ENCODE results near the gene LDLRAD4.
"Not testable (repeated sequence)": the region's sequence is repeated elsewhere in the genome, so short reads cannot be mapped to it uniquely, and the experiment has no call there.

The LDLRAD4 gene

DNA sequence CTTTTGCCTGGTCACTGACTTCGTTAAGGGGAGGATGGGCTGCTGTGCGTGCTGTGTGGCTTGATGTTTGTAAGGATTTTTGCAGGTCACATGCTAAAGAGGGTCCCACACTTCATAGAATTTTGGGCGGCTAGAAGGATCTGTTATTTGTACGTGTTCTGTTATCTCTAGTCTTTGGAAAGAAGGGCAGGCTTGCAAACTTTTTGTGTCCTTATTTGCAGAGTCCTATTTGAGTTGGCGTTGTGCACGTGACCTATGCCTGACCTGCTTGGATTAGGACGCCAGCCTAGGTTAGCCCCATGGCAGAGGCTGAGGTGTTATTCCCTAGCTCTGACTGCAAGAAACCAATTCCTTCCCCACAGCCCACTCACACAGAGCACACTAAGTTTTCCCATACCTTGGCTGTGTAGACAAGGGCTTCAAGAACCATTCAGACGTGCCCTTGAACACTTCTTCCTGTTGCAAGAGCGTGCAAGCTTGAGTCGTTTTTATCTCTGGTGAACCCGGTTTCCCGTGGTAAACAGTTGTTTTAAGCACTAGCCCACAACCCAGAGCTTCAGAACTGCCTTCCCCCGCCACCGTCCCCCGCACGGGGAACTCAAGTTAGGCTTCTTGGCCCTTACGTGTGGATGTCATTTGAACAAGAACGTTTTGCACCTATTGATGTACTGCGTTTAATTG, 94.6 kb downstream of the LDLRAD4 start:
- peak in 1 of 2 donors; percentile 18 for DNase-seq

DNA sequence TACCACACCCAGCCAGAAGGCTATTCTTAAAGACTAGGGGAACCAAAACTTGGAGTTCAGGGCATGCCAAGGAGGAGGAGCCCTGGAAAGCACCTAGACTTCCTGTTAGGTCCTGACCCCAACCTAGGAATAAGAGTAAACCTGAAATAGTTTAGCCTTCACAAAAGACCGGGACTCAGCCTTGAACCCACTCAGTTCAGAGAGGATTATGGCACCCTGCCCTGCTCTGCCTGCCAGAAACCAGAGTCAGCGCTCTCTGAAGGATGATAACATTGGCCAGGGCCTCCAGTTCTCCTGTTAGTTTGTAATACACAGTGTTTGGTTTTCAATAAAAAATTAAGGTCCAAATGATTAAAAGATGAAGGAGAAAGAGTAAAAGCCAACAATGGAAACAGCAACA, 96.4 kb downstream of the LDLRAD4 start:
- DNase-seq = no peak

DNA sequence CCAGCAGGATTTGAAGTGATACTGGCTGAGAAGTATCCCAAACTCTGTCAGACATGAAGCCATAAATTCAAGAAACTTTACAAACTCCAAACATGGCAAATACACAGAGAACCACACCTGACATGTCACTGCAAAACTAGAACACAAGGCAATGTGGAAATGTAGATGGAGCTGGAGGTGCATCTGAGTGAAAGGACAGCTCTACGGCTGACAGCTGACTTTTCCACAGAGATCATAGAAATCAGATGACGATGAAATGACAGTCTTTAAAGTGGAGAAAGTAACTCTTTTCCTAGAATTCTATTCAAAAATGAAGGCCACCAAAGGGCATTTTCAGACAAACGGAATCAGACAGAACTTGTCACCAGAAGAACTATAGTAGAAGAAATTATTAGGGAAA, 97.5 kb downstream of the LDLRAD4 start:
- no peak for DNase-seq

DNA sequence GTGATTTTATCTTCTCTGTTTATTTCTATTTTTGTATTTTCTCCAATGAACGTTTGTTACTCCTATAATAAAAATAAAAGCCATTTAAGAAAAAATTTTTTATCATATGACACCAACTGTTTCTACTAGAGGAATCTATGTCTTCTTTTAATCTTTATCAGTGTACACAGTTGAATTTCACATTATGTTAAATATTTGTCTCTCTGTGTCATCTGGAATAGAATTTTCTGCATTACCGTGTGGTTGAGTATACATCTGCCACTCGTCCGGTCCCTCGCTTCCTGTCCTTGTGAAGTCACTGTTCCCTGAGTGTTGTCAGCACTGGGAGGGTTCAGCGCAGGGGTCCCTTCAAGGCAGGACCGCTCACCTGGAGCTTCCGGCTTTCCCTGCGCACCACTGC, 99.2 kb downstream of the LDLRAD4 start:
- no peak for DNase-seq

DNA sequence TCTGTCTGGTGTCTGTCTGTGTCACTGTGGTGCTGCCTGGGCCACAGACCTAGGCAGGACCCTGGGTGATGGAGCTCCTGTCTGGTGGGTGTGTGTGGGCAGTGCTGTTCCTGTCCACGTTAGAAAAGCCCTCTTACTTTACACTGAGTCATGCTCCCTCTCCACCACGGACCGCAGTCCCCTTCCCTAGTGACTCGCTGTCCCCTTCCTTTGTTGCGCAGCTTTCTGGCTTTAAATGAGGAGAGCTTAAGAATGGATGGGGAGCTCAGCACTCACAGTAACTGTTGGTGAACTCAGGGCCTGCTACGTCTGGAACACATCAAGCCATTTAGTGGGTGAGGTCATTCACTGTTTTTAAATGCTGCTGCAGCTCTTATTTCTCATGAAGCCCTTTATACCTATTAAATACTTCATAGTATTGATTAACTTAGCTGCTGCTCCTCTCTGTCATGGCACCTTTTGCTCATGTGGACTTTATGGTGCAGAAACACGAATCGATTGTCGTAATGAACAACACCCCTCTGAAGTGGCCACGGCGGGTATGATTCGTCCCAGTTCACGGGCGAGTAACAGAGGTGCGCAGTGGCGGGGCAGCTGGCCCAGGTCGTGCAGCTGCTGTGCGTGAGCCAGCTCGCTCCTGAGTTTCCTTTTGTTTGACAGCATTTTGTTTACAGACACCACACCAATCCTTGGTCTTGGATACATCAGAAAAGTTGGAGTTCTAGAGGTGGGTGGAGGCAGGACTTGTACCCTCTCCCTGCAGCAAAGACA, 100.4 kb downstream of the LDLRAD4 start:
- DNase-seq = no peak

DNA sequence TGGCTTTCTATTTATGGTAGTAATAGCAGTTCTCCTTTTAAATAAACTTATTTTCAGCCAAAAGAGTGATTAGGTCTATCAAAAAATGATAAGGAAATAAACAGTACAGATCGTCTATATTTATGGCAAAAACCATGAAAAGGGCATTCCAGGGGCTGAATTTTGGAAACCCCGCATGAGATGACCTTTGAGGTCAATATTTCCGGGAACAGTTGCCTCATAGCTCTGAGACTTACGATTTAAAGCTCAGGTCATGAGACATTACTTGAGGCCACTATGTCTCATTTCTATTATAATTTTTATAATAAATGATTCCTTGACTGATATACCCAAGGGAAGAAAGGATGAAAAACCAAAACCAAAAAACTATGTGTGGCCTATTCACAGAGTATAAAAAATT, 101.1 kb downstream of the LDLRAD4 start:
- DNase-seq = no peak

DNA sequence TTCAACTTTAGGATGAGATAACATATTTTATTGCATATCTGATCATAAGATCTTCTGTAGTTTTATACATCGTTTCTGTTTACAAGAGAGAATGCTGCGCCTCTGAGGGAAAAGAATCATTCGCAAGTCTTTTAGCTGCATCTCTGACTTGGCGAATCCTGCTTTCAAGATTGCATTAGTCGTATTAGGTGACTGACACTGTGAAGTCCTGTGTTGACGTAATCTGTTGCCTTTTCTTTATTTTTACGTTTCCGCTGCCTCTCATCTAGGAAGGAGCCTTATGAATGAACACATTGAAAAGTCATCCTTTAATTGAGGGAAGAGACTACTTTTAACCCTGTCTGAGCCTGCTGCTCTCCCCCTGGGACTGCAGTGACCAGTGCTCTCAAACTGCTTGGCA, 101.5 kb downstream of the LDLRAD4 start:
- DNase-seq = no peak

DNA sequence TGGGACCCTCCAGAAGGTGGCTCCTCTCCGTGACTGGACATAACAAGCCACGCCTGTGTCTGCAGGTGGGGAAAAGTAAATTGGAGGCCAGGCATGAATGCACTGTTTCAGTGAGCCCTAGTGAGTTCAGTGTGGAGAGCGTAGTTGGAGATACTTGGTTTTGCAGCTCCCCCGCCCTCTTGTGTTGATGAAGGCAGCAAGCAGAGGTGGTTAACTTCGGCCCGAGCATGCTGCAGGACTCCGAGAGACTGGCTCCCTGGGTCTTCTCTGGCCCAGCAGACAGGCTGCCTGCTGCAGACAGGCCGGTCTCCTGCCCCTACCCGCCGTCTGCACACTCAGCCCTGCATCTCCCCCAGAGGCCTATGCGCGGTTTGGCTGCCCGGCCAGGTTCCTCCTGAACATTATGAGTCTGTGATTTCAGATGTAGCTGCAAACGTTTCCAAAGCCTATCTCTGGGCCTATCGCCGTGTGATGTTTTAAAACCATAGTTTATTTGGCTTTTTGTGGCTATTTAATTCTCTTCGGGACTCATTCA, 102.4 kb downstream of the LDLRAD4 start:
- DNase-seq = no peak

DNA sequence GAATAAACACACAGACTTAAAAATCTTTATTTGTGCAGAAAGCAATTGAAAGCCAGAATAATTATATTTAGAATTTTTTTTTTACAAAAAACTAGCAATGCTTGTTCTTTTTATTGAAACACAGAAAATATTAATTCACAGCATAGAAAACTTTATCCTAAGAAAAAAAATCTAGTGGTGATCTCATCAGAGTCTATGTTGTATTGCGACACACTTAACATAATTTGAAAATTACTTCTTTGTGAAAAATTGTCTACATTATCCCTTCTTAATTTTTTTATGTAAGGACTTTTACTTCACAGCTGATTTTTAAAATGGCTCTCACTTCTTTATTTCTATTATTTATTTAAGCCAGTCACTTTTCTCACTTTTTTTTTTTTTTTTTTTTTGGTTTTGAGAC, 103.4 kb downstream of the LDLRAD4 start:
- DNase-seq = no peak

DNA sequence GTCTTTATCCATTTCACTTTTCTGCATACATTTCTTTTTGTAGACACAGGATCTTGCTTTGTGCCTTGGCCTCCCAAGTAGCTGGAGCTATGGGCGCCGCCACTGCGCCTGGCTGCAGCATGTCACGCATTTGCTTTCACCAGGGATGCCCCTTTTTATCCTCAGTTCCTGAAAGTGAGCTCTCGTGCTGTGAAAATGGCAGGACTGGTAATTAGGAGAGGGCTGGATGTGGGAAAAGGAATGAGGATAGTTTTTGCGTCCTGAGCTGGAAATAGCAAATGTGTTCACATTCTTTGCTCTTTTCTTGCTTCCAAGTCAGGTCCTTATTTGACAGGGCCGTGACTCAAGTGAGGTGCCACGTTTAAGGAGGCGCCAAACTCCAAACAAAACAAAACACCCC, 104.6 kb downstream of the LDLRAD4 start:
- DNase-seq = no peak

DNA sequence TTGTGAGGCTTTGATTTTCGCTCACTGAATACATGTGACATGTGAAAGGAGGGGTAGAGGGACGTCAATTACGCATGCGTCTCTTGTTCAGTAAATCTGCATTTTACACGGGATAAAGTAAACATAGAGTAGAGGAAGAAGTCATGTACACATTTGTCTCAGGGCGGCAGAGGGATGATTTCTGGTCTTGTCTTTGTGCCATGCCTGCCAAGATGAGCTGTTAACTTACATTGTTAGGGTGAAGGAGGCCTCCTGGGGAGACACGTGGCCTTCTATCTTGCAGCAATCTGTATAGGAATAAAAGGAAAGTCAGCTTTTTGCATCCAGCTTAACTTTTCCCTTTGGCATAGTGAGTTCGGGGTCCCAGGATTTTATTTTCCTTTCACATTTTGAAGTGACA, 106.3 kb downstream of the LDLRAD4 start:
- DNase-seq = no peak

DNA sequence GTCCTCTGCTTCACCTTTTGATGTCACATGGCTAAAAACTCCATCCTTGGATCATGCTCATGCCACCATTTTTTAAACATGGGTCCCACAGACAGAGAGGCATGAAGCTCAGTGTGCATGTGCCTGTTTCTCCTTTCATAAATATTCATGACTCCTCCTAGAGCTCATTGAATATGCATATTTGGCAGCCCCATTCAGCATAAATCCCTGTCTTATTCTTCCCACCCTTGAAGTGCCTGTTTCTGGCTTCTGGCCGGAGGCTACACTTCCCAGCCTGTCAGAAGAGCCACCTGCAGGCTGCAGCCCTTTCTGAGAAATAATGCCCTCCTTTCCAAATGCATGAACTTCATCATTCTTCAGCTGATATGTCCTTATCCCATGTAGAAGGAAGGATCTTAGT, 109.7 kb downstream of the LDLRAD4 start:
- DNase-seq = no peak

DNA sequence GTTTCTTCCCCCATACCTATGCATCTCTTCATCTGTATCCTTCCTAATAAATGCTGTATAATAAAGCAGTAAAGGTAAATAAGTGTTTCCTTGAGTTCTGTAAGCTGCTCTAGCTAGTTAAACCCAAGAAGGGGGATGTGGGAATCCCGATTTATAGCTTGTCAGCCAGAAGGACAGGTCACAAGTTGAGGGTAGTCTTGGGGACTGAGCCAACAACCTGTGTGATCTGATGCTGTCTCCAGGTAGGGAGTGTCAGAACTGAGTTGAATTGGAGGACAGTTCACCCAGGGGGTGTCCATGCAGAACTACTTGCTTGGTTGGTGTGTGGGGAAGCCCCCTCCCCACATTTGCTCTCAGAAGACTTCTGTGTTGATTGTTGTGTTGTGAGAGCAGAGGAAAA, 112.4 kb downstream of the LDLRAD4 start:
- no peak for DNase-seq

DNA sequence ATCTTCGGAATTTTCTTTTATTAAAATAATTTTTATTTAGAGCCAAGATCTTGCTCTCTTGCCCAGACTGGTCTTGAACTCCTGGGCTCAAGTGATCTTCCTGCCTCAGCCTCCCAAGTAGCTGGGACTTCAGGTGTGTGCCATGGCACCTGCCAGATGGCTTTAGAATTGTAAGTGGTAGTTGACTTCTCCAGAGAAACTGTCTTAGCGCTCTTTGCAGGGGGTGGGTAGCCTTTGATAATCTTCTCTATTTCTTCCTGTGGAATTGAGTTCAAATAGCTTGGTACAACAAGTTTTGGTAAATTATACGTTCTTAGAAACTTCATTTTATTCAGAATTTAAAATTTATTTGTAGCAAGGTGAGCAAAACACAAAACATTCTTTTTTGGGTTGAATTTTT, 113.3 kb downstream of the LDLRAD4 start:
- no peak for DNase-seq

DNA sequence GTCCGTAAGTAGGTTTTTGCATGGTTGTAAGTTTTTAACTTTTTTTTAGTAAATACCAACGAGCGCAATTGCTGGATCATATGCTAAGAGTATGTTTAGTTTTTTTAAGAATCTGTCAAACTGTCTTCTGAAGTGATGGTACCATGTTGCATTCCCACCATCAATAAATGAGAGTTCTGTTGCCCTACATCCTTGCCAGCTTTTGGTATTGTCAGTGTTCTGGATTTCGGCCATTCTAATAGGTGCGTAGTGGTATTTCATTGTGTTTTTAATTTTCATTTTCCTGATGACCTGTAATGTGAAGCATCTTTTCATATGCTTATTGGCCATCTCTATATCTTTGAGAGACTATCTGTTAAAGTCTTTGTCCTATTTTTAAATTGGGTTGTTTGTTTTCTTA, 114.3 kb downstream of the LDLRAD4 start:
- no peak for DNase-seq

DNA sequence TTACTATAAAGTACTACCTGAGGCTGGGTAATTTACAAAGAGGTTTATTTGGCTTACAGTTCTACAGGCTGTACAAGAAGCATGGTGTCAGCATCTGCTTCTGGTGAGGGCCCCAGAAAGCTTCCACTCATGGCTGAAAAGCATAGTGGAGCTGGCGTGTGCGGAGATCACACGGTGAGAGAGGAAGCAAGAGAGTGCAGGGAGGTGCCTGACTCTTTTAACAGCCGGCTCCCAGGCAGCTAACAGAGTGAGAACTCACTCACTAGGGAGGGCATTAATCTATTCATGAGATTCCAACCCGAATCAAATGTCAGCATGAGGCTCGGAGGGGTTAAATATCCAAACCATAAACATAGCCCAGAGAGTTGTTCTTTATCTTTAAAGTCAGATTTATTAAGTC, 117.3 kb downstream of the LDLRAD4 start:
- no peak for DNase-seq

DNA sequence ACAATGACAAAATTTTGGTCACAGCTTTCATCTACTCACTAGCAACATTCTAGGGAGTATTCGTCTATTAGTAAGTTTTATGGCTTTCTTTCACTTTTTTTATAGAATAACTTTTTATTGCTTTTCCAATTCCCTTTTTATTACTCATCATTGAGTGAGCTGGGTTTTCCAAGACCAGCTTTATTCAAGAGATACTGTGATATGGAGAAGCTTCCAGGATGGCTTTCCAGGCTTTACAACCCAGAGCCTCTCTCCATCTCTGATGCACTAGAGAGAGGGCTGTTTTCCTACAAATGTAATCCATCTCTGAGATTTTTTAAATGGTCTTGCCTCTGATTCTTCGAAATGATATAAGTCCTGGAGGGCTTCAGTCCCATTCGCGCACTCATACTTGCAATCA, 118.3 kb downstream of the LDLRAD4 start:
- no peak for DNase-seq

DNA sequence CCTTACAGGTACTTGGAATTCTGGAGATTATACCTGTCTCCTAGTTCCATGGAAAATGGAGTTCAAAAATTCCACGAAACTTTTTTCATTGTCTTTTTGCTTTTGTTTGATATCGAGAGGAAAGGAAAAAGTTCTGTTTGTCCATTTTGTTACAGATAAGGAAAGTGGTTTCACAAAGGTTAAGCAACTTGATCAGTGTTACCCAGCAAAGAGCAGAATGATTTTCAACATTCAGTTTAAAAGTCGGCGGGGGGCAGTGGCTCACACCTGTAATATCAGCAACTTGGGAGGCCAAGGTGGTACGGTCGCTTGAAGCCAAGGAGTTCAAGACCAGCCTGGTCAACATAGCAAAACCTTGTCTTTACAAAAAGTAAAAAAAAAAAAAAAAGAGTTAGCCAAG, 118.8 kb downstream of the LDLRAD4 start:
- DNase-seq = no peak

DNA sequence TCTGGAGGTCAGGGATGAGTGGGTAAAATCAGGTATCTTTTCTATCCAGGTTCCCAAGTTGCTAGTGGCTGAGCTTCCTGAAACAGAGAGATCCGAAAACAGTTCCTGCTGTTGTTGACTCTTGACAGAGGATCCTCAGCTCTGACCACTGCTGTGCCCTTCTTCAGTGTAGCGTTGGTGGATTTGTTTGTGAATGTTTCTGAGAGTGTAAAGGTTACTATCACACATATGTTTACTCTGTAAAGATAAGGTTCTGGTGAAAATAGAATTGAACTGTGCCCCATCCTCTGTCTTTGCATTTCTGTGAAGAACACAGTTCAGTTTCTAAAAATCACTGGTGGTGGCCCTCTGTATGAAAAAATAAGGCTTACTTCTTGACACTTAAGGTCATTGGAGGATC, 119.8 kb downstream of the LDLRAD4 start:
- no peak for DNase-seq

DNA sequence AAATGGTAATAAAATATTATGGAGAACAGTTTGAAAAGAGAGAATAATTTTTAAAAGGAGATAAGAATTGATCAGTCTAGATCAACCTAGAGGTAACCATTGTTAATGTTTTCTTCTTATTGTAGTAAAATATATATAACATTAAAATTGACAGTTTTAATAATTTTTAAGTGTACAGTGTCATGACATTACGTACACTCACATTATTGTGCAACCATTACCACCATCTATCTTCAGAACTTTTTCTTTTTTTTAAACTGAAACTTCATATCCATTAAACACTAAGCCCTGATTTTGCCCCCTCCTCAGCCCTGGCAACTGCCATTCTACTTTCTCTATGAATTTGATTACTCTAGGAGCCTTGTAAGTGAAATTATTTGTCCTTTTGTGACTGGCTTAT, 121.1 kb downstream of the LDLRAD4 start:
- DNase-seq = no peak

DNA sequence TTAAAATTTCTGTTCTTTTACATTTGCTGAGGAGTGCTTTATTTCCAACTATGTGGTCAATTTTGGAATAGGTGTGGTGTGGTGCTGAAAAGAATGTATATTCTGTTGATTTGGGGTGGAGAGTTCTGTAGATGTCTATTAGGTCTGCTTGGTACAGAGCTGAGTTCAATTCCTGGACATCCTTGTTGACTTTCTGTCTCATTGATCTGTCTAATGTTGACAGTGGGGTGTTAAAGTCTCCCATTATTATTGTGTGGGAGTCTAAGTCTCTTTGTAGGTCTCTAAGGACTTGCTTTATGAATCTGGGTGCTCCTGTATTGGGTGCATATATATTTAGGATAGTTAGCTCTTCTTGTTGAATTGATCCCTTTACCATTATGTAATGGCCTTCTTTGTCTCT, 127.9 kb downstream of the LDLRAD4 start:
- DNase-seq = not testable (repeated sequence)

DNA sequence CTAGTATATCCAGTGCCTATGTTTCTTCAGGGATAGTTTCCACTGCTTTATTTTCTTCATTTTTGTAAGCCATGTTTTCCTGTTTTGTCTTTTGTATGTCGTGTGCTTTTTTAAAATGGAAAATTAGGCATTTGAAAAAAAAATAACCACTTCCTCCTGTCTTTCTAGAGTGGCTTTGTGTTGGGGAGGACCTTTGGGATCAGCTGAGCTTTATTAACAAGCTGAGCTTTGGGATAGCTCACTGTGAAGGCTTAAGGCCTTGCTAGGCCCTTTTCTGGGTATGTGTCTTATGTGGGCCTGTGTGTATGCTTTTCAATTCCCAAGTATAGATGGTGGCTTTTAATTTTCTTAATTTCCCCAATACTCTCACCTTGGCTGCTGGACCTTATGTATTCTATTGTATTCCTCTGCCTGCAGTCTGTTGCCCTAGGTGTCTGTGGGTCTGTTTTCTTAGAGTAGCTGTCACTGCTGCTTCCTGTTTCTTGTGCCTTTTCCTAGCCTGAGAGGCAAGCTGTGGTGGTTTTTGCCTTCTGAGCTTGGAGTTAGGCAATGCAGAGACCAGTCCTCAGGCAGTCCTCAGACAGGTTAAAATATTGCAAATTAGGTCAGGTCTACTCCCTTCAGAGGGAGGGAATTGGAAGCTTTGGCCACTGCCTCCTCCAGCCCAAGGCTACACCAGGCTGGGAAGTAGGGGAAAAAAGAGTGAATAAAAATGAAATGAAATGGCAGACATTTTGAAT, 134.7 kb downstream of the LDLRAD4 start:
- DNase-seq = no peak

DNA sequence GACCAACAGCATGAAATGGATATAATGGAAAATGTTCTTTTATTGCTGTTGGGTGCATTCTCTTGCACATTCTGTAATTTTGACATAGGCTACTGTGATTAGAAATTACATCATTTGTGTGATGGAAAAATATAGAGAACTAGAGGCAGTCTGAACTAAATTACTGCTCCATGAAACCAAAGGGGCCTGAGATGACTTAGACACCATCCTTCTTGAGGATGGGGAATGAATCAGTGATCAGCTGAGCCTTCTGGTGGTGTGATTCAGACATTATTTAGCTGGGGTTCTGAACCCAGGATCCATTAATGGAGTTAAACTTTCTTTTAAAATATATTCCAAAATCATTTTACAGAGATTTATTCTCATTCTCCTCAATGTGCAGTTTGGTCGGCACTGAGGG, 135.8 kb downstream of the LDLRAD4 start:
- no peak for DNase-seq

DNA sequence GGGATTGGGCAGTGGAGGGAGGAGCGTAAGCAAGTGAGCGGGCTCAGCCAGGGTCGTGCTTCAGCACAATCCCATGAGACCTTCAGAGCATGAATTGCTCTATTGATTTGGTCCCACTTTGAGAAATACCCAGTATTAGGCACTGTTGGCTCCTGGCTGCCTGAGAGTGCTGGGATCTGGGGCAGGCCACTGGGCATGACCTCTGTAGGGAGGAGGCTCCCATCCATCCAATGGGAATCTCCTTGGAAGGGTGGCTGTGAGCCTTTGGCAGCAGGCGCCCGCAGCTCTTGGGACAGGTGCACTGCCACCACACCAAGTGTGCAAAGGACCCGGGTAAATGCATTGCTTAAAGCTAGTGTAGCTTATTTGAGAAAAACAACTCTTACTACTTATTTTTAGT, 137.5 kb downstream of the LDLRAD4 start:
- DNase-seq = no peak

Measured in activated CD4-positive, alpha-beta T cell treated with anti-CD3 and anti-CD28 coated beads for 4 hours (primary cell).